ENCODE measurements around the gene PGAP1.

The PGAP1 gene, protein sequence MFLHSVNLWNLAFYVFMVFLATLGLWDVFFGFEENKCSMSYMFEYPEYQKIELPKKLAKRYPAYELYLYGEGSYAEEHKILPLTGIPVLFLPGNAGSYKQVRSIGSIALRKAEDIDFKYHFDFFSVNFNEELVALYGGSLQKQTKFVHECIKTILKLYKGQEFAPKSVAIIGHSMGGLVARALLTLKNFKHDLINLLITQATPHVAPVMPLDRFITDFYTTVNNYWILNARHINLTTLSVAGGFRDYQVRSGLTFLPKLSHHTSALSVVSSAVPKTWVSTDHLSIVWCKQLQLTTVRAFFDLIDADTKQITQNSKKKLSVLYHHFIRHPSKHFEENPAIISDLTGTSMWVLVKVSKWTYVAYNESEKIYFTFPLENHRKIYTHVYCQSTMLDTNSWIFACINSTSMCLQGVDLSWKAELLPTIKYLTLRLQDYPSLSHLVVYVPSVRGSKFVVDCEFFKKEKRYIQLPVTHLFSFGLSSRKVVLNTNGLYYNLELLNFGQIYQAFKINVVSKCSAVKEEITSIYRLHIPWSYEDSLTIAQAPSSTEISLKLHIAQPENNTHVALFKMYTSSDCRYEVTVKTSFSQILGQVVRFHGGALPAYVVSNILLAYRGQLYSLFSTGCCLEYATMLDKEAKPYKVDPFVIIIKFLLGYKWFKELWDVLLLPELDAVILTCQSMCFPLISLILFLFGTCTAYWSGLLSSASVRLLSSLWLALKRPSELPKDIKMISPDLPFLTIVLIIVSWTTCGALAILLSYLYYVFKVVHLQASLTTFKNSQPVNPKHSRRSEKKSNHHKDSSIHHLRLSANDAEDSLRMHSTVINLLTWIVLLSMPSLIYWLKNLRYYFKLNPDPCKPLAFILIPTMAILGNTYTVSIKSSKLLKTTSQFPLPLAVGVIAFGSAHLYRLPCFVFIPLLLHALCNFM

DNA sequence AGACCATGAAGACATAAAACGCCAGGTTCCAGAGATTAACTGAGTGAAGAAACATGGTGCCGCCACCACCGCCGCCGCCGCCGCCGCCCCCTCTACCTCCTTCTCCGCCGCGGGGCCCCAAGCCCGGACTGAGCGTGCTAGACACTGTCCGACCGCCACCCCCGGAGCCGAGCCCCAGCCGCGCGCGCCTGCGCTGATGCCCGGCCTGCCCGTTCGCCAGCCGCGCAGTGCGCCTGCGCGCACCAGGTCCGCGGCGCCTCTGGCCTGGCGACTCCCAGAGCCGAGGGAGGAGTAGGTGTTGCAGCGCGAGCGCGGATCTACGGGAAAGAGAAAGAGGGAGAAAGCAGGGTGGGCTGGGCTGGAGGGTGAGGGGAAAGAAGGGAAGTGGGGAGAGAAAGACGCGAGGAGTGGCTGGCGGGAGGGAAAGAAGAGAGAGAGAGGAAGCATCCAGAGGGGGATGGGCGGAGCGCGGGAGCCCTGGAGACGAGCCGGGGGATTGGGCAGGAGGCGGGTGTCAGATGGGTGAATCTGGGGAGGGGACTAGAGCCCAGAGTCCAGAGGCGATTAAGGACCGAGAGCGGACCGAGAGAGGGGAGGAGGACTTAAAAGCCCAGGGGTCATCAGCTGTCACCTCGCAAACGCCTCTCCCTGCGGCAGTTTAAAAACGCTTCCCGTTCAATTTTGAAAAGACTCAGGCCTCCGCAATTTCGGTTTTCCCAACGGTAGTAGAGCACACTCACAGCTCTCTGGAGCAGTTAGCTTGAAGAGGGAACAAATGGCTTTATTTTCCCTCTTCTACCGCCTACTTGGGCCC, at the start of gene PGAP1:
Gene PGAP1, minus strand, starts transcription at position 146 of the 814 bp plus-strand sequence. Its CDS starts 91 bp downstream, at position 55.
- DNase-seq (ENCODE audit: low spot score) = peak; percentile 84

DNA sequence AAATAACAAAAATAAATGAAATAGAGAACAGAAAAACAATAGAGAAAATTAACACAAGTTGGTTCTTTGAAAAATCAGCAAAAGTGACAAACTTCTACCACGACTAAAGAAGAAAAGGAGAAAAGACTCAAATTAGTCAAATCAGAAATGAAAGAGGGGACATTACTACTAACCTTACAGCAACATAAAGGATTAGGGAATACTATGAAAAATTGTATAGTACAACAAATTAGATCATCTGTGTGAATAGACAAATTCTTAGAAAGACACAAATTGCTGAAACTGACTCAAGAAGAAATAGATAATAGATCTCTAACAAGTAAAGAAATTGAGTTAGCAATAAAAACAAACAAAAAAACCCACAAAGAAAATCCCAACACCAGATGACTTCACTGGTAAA, 48.5 kb upstream of the PGAP1 start:
- DNase-seq (ENCODE audit: low spot score) = no peak

DNA sequence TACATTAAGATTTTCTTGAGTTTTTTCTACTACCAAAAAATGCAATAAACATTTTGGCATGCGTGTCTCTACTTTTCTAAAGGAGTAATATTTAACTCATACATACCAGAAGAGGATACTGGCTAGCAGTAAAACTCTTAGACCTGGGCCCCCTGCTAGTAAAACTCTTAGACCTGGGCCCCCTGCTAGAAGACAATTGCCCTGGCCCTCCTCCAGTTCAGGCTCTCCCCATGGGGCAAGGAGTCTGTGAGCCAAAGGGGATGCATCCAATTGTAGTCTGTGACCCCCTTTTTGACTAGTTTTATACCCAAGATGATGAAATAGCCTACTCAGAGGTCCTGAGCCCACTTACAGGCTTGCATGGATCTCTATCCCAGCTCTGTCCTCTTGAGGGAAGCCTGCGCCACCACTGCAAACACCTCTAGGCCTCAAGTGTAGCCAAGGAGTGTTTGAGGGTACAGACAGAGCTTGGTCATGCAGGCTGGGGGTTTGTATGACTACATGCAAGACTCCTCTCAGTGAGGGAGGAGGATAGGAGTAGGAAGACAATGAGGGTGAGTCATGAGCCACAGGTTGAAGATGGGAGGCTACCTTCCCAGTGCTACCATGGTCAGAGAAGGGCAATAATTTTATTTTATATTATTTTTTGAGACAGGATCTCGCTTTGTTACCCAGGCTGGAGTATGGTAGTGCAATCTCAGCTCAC, 45.2 kb upstream of the PGAP1 start:
- DNase-seq (ENCODE audit: low spot score) = no peak

DNA sequence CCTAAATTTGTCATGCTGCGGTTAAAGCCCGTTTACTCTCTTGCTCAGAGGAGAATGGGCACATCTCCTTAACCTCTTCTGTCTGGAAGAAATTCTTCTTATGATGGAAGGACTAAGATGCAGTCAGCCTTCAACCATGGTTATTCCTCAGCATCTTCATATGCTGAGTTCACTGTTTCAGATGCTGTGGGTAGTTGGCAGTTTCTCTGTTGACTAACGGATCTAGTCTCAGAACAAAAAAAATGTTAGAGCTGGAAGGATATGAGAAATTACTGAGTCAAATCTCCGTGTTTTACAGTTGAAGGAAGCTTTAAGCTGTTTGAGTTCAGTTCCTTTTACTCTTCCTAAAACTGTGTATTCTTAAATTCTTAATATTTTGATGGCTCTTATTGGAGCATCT, 43.6 kb upstream of the PGAP1 start:
- DNase-seq (ENCODE audit: low spot score) = no peak

DNA sequence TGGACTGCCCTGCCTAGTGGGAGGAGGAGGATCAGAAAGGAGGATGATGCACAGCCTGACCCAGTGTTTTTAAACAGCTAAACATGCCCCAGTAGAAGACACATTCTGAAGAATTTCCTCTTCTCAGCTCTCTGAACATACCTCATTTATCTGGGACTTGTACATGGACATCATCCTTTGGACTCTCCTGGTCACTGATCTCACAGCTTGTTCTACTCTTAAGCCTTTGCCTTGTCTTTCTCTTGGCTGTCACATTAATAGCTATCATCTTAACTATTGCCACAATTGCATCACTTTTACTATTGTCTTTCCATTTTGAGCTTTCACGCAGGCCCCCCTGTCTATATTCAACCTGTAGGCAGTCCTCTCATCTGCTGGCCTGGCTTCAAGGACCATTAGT, 42.0 kb upstream of the PGAP1 start:
- DNase-seq (ENCODE audit: low spot score) = no peak

DNA sequence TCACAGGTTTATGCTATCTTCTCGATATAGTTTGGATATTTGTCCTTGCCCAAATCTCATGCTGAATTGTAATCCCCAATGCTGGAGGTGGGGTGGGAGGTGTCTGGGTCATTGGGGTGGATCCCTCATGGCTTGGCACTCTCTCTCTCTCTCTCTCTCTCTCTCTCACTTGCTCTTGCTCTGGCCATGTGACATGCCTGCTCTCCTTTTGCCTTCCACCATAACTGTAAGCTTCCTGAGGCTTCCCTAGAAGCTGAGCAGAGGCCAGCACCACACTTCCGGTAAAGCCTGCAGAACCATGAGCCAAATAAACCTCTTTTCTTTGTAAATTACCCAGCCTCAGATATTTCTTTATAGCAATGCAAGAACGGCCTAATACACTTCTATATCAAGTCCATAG, 41.3 kb upstream of the PGAP1 start:
- DNase-seq (ENCODE audit: low spot score) = no peak

DNA sequence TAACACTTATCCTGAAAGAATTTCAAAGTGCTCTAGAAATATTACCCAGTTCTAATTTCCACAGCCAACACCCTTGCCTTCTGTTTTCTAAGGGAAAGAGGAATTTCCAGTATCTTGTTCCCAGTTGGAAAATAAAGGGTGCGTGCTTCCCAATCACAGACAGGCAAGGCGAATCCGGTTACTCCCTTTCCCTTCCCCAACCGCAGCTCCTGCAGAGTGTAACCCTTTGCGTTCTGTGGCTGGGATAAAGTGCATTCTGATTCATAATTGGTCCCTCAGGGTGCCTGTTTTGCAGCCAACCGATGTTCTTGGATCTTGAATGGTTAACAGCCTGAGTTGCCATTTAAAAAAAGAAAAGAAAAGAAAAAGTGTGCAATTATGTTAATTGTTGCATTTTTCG, 40.6 kb upstream of the PGAP1 start:
- peak; percentile 29 for DNase-seq (ENCODE audit: low spot score)

DNA sequence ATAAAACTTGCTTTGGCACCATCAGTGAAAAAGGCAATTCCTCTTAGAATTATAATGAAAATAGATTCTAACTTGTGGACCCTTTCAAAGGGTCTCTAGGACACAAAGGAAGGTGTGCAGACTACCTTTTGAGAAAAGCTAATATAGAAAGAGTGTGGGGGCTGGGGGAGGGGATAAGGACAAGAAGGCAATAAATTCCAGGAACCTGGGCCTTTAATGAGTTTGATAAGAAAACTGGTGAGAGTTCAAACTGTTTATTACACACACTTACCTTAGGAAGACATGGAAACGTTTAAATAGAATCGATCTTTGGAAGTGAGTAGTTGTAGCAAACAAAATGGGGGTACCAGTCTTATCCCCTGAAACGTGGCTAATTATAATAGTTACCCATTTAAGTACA, 39.6 kb upstream of the PGAP1 start:
- no peak for DNase-seq (ENCODE audit: low spot score)

DNA sequence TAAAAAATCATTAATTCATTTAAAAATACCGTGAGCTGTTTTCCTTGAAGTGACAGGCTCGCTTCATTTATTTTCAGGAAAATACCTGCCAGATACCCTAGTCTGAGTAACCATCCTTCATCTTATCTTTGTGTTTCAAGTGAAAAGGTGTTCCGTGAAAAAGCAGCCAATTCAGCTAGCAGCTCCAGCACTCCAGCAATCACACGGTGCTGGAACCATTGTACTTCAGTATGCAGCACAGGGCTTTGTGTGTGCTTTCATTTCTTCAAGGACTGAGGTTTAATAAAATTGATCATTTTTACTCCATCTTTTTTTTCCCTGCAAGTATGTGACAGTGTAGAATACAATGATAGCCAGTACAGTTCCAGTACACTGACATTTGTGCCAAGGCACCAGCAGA, 39.1 kb upstream of the PGAP1 start:
- DNase-seq (ENCODE audit: low spot score) = no peak

DNA sequence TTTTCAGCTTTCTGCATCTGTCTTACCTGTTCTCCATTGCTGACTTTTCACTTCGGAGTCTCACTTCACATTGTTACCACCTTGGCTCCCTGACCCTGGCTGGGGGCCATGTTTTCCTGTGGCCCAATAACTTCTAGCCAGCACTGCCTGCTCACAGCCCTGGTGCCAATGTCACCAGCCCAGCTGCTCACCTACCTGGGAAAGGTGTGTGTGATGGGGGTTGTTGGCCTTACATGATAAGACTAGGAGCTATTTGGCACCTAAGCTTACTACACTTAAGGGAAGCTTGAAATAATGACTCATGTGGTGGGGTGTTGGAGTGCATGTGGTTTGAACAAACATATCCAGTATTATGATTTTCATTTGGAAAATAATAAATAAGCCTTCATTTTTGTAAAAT, 37.5 kb upstream of the PGAP1 start:
- DNase-seq (ENCODE audit: low spot score) = no peak

DNA sequence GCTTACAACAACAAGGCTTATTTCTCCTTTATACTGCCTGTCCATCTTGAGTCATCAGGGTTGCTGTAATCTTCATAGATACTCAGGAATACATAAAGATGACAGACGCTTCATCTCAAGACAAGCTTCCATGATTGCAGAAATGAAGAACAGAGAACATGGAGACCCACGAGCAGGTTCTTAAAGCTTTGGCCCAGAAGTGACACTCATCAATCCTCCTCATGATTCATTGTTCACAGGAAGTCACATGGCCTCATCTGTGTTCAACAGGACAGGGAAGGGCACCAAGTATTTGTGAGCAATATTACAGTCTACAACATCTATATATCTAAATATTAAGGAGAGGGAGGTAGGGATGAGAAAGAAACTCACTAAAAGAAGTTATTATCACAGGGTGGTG, 36.5 kb upstream of the PGAP1 start:
- DNase-seq (ENCODE audit: low spot score) = no peak

DNA sequence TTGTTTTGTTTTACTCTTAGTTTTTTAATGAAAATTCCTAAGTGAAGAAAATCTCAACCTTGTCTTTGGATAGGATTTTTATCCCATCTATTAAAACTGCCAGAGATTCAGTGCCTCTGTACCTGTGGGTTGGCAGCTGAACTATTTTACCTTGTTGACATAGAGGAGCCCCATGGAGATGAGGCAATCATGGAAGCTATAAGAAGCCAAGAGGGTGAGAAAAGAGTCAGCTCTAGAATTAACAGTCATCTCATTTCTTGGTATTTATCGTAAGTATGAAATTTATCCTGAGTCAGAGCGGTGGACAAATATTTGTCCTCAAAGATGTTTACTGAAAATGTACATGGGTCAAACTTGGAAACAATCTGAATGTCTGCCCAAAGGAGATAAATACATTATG, 35.8 kb upstream of the PGAP1 start:
- no peak for DNase-seq (ENCODE audit: low spot score)

DNA sequence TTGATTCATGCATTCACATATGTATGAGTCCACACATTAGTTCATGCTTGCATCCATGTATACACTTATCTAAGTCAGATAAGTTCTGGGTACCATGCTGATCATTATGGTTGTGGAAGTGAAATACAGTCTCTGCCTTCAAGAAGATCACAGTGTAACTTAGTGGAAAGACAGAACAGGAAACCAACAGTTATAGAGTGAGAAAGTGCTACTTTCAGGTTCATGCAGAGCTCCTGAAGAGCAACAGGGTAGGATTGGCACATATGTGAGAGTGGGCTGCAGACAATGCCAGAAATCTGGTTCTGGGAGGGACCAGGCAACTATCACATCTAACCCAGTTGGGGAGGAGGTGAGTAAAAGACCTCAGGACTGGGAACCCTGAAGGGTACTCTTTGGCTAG, 35.4 kb upstream of the PGAP1 start:
- no peak for DNase-seq (ENCODE audit: low spot score)

DNA sequence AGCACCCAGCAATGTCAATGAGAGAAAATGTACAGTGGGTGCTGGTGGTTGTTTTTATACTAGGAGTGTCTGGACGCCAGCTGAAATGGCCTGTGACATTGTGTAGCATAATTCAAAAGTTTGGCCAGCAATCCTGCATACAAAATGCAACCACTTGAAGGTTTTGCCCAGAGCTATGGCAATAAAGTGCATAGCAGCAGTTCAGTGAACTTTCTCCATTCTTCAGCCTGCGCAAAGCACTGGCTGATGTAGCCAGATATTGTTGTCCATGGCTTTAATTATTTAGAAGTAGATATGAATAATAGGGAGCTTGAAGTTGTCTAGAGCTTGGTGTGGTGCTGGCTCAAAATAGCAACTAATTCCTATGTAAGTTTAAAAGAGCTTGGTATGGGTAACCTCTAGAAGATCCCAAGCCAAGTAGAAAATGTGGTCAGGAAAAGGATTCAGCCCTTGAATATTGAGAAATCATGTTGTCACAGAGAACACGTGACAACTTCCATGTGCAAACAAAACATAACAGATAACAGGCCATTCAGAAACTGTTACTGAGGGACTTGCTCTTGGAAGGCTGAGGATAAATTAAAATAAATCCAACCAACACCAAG, 33.3 kb upstream of the PGAP1 start:
- DNase-seq (ENCODE audit: low spot score) = no peak

DNA sequence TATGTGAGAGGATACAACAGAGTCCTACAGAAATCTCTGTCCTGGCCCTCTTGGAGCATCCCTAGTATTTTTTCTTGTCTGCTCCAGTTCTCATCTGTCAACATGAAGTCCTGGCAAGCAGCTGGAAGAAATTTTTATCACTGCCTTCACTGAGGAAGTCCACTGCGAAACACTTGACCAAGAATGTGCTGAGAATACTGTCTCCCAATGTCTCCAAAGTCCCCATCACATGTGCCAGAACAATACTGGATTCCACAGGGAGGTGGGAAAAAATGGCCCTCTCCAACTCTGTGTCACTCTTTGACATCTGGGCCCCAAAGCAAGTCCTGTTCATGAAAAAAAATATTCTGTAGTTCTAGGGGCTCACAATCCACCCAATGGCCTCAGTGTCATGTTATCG, 32.8 kb upstream of the PGAP1 start:
- no peak for DNase-seq (ENCODE audit: low spot score)

DNA sequence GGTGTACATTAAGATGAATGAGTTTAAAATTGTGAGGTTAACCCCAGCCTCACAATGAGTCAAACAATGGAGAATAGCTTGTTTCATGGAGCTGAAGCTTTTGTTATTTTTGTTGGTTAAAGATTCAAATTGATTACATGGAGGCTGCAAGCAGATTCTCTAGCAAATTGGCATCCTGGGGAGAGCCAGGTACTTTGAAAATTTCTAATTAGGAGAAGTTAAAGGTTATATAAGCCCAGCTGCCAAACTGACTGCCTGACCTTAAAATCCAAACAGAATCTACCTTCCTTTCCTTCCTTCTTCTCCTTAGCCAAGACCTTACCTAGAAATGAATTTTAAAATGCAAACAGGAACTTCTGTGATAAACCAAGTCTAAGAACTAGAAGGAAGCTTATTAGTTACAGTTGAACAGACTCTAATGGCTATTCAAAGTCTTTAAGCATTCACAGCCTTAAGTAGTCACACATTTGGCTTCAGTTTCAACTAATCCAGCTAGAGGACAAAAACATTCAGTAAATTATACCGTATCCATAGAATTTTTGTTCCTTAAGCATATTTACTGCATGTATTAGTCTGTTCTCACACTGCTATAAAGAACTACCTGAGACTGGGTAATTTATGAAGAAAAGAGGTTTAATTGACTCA, 31.5 kb upstream of the PGAP1 start:
- DNase-seq (ENCODE audit: low spot score) = no peak

DNA sequence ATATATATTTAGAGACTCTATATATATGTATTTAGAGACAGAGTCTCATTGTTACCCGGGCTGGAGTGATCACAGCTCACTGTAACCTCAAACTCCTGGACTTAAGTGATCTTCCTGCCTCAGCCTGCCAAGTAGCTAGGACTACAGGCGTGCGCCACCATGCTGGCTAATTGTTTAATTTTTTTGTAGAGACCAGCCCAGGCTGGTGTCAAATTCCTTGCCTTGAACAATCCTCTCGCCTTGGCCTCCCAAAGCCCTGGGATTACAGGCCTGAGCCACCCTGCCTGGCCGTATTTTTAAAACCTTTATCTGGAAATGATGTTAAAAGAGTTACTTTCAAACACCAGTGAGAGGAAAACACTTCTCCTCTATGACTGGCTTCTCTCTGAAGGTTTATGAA, 30.9 kb upstream of the PGAP1 start:
- DNase-seq (ENCODE audit: low spot score) = no peak

DNA sequence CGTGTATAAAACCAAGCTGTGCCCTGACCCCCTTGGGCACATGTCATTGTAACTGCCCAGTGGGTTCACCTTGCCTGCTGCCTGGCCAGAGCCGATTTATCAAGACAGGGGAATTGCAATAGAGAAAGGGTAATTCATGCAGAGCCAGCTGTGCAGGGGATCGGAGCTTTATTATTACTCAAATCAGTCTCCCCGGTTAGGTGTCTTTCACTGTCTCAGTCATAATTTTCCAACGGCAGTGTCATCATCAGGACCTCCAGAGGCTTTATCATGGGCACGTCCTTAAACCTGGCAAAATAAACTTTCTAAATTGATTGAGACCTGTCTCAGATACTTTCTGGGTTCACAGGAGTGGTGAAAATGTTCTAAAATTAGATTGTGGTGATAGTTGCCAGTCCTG, 29.6 kb upstream of the PGAP1 start:
- DNase-seq (ENCODE audit: low spot score) = no peak

DNA sequence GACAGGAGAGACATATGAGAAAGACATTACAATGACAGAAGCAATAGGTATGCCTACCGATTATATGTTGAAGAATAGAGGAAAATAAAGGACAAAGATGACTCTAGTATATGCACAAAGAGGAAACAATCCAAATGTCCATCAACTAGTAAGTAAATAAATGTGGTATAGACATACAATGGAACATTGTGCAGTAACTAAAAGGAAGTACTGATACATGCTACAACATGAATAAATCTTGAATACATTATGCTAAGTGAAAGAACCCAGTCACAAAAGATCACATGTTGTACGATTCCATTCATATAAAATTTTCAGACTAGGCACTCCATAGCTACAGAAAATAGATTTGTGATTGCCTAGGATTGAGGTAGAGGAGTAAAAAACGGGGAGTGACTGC, 28.5 kb upstream of the PGAP1 start:
- no peak for DNase-seq (ENCODE audit: low spot score)

DNA sequence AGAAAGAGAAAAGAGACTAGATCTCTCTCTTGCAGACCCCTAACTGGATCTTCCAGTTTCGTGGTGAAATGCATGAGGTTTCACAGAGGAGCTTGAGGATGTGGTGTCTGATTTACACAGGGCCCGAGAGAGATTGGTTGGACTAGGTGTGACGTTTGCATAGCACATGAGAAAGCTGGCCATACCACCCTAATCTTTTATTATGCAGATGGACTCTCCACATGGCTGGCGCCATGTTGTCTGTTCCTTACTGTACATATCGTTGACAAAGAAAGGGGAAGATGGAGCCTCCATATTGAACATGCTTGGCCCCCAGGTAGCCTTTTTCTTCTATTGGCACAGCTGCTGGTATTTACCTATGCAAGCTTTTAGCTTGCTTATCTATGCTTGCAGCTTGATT, 27.5 kb upstream of the PGAP1 start:
- no peak for DNase-seq (ENCODE audit: low spot score)

DNA sequence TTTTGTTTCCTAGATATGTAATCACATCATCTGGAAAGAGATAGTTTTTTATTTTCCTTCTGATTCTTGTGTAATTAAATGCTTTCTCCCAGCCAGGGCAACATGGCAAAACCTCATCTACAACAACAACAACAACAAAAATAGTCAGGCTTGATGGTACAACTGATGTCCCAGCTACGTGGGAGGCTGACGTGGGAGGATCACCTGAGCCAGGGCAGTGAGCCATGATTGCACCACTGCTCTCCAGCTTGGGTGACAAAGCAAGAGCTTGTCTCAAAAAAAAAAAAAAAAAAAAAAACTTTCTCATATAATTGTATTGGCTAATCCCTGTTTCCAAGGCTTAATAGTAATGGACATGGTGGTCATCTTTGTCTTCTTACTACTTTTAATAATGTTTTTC, 26.4 kb upstream of the PGAP1 start:
- DNase-seq (ENCODE audit: low spot score) = no peak

All from SW480 (cell line).